Endodermal cell (in vitro differentiated cells): Measurements from ENCODE around the gene LPIN1. TPM values are rescaled to one million over a fixed set of nuclear protein-coding genes. Genes with fewer than 3 reads are reported as not detected.
"Not testable (repeated sequence)": the region's sequence is repeated elsewhere in the genome, so short reads cannot be mapped to it uniquely, and the experiment has no call there.

ENCODE experiments used
- DNase-seq: peaks from one replicate; pipeline ENCODE4 v3.0.0-alpha.2; 2017
- H3K27ac ChIP-seq: 2 replicates; pipeline ENCODE4 v1.5.1; 2013; ENCODE audit warnings: mild to moderate bottlenecking, low read depth, low read length, moderate library complexity
- H3K27me3 ChIP-seq: 2 replicates; pipeline ENCODE4 v1.6.1; 2013; ENCODE audit warnings: mild to moderate bottlenecking, low read length, moderate library complexity; ENCODE audit not compliant: insufficient read depth, control insufficient read depth, poor library complexity, severe bottlenecking
- H3K36me3 ChIP-seq: 2 replicates; pipeline ENCODE4 v1.7.0; 2013; ENCODE audit warnings: mild to moderate bottlenecking, low read length, moderate library complexity; ENCODE audit not compliant: control insufficient read depth, insufficient read depth
- H3K4me1 ChIP-seq: one replicate; pipeline ENCODE4 v1.7.0; 2013; ENCODE audit warnings: low read length; ENCODE audit not compliant: control insufficient read depth, insufficient read depth
- H3K4me3 ChIP-seq: 2 replicates; pipeline ENCODE4 v1.5.1; 2013; ENCODE audit warnings: mild to moderate bottlenecking, low read length, moderate library complexity
- H3K9ac ChIP-seq: 2 replicates; pipeline ENCODE4 v1.6.1; 2013; ENCODE audit warnings: mild to moderate bottlenecking, low read length, moderate library complexity; ENCODE audit not compliant: poor library complexity, severe bottlenecking; ENCODE audit errors: extremely low read depth
- H3K9me3 ChIP-seq: 2 replicates; pipeline ENCODE4 v1.6.1; 2013; ENCODE audit warnings: mild to moderate bottlenecking, low read length, moderate library complexity; ENCODE audit not compliant: control insufficient read depth
- H3K27ac Mint-ChIP-seq: 2 replicates; pipeline ENCODE4 v1.8.0; 2020; ENCODE audit warnings: mixed read lengths
- H3K27me3 Mint-ChIP-seq: 2 replicates; pipeline ENCODE4 v1.8.0; 2021; ENCODE audit warnings: mild to moderate bottlenecking, mixed read lengths; ENCODE audit not compliant: insufficient read depth
- H3K36me3 Mint-ChIP-seq: 2 replicates; pipeline ENCODE4 v1.8.0; 2020; ENCODE audit warnings: low read depth, mixed read lengths
- H3K4me1 Mint-ChIP-seq: 2 replicates; pipeline ENCODE4 v1.8.0; 2020; ENCODE audit warnings: mixed read lengths
- H3K4me3 Mint-ChIP-seq: 2 replicates; pipeline ENCODE4 v1.8.0; 2020; ENCODE audit warnings: mild to moderate bottlenecking, moderate library complexity, mixed read lengths
- H3K9me3 Mint-ChIP-seq: 2 replicates; pipeline ENCODE4 v1.8.0; 2020; ENCODE audit warnings: mild to moderate bottlenecking, mixed read lengths
- WGBS, 2 experiments: methylation state at CpG; one replicate each; pipeline versions ENCODE4 v1.1.5 to v1.1.7; 2013; ENCODE audit warnings: missing lambda C conversion rate in 2 of 2, mixed read lengths in 1 of 2; ENCODE audit not compliant: insufficient coverage in 1 of 2, insufficient read length in 1 of 2; 5-methylcytosine and 5-hydroxymethylcytosine counted together
- total RNA-seq, 2 donors: library from RNA; stranded (reverse); fragmentation: NEBNext Ultra II Directional in 1 of 2; extraction: Animal tissue kit (Norgen Biotek cat#: 25700) in 1 of 2; gene quantifications; 2 replicates in 1 of 2; 3 replicates in 1 of 2; pipeline ENCODE4 v1.2.1, GENCODE V29; 2021
- TF ChIP-seq, protein P1 (sequence below): fragments of 200-600 bp; sonication (generic); conservative IDR thresholded peaks from 2 replicates; pipeline ENCODE4 v1.5.0; 2021; ENCODE audit warnings: antibody characterized with exemption, mild to moderate bottlenecking

LPIN1 gene
- total RNA-seq, 2 donors from 2014 or later, result 23.9 to 24.3 TPM

DNA sequence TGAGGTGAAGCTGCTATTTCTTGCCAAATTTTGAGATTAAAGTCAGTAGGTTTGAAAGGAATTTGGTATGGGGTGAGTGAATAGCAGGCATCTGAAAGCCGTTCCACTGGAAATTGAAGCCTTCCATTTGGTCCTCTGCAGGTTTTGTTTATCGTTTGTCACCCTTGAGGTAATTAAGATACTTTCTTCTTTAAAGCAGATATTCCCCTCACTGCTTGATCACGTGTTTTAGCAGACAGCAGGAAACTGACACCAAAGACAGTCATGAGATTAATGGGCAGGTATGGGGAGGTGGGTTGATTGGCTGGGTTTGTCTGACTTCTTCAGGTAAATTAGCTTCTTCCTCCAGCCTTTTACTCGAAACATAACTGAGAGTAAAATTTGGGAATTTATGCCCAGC lies 10.7 kb downstream of the LPIN1 start:
- no peak overlapping the region for H3K27ac ChIP-seq
- no peak overlapping the region for H3K4me3 ChIP-seq
- WGBS, 2 experiments, result 66 to 67% methylated on average over 1 to 4 of the region's 4 CpGs
- TF ChIP-seq, protein P1, sequence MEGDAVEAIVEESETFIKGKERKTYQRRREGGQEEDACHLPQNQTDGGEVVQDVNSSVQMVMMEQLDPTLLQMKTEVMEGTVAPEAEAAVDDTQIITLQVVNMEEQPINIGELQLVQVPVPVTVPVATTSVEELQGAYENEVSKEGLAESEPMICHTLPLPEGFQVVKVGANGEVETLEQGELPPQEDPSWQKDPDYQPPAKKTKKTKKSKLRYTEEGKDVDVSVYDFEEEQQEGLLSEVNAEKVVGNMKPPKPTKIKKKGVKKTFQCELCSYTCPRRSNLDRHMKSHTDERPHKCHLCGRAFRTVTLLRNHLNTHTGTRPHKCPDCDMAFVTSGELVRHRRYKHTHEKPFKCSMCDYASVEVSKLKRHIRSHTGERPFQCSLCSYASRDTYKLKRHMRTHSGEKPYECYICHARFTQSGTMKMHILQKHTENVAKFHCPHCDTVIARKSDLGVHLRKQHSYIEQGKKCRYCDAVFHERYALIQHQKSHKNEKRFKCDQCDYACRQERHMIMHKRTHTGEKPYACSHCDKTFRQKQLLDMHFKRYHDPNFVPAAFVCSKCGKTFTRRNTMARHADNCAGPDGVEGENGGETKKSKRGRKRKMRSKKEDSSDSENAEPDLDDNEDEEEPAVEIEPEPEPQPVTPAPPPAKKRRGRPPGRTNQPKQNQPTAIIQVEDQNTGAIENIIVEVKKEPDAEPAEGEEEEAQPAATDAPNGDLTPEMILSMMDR, result no peak
- no peak overlapping the region for H3K9ac ChIP-seq
- no peak overlapping the region for H3K27ac Mint-ChIP-seq
- peaks cover 13% of the 10 kb centered on the region for H3K9me3 ChIP-seq
- no peak overlapping the region for H3K4me3 Mint-ChIP-seq
- no peaks in the 10 kb centered on the region for H3K27me3 ChIP-seq
- H3K4me1 ChIP-seq, result peaks cover 23% of the 10 kb centered on the region
- peaks cover 39% of the 10 kb centered on the region for H3K4me1 Mint-ChIP-seq
- no peaks in the 10 kb centered on the region for H3K27me3 Mint-ChIP-seq
- DNase-seq, result no peak
- H3K9me3 Mint-ChIP-seq, result peaks cover 34% of the 10 kb centered on the region
- H3K36me3 Mint-ChIP-seq, result peaks cover 21% of the 10 kb centered on the region
- no peaks in the 10 kb centered on the region for H3K36me3 ChIP-seq

DNA sequence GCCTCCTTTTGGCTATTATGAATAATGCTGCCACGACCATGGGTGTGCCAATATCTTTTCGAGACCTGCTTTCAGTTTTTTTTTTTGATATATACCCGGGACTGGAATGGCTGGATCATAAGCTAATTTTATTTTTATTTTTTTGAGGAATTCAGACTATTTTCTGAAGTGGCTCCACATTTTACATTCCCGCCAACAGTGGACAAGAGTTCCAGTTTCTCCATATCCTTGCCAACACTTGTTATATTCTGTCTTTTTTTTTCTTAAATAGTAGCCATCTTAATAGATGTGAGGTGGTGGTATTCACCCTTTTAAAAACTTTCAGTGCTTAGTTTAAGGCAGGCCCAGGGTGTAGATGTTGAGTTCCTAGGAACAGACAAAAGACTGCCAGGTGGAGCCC lies 11.8 kb downstream of the LPIN1 start:
- Histone ChIP-seq H3K4me3 (peak overlapping the region; percentile 49), H3K27ac (no peak overlapping the region), H3K36me3 (no peaks in the 10 kb centered on the region), H3K27me3 (no peaks in the 10 kb centered on the region), H3K9me3 (peaks cover 13% of the 10 kb centered on the region), H3K4me1 (peaks cover 22% of the 10 kb centered on the region), H3K9ac (no peak overlapping the region)
- DNase-seq, result no peak
- TF ChIP-seq, protein P1, result no peak
- no peak overlapping the region for H3K27ac Mint-ChIP-seq
- H3K4me3 Mint-ChIP-seq, result no peak overlapping the region
- H3K36me3 Mint-ChIP-seq, result peaks cover 21% of the 10 kb centered on the region
- peaks cover 34% of the 10 kb centered on the region for H3K9me3 Mint-ChIP-seq
- peaks cover 33% of the 10 kb centered on the region for H3K4me1 Mint-ChIP-seq
- H3K27me3 Mint-ChIP-seq, result no peaks in the 10 kb centered on the region
- WGBS, 2 experiments, result 84 to 93% methylated on average over 2 to 4 of the region's 4 CpGs

DNA sequence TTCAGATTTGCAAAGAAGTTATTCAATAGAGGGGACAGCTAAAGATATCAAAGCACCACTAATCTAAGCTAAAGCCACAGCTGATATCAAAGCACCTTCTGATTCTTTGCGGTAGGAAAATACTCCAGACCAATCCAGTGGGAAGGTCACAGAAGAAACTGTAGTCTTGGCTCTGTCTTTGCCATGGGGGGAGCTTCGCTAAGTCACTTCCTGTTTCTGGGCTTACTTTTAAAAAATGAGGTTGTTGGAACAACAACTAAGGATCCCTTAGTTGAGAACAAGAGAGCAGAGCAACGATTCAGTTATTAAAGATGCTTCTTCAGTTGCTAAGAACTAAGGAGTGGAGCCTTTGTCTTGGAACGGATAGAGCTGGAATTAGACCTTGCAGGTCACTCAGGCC lies 12.2 kb downstream of the LPIN1 start:
- DNase-seq, result no peak
- Mint-ChIP-seq H3K27me3 (no peaks in the 10 kb centered on the region), H3K36me3 (peaks cover 21% of the 10 kb centered on the region), H3K27ac (no peak overlapping the region), H3K9me3 (peaks cover 34% of the 10 kb centered on the region), H3K4me3 (no peak overlapping the region), H3K4me1 (peaks cover 28% of the 10 kb centered on the region)
- H3K27me3 ChIP-seq, result no peaks in the 10 kb centered on the region
- WGBS, 2 experiments, result 91 to 100% methylated on average over 2 to 4 of the region's 4 CpGs
- no peak overlapping the region for H3K9ac ChIP-seq
- H3K36me3 ChIP-seq, result no peaks in the 10 kb centered on the region
- no peak overlapping the region for H3K27ac ChIP-seq
- TF ChIP-seq, protein P1, result no peak
- H3K4me3 ChIP-seq, result peak overlapping the region; percentile 49
- H3K4me1 ChIP-seq, result peaks cover 18% of the 10 kb centered on the region
- peaks cover 13% of the 10 kb centered on the region for H3K9me3 ChIP-seq

DNA sequence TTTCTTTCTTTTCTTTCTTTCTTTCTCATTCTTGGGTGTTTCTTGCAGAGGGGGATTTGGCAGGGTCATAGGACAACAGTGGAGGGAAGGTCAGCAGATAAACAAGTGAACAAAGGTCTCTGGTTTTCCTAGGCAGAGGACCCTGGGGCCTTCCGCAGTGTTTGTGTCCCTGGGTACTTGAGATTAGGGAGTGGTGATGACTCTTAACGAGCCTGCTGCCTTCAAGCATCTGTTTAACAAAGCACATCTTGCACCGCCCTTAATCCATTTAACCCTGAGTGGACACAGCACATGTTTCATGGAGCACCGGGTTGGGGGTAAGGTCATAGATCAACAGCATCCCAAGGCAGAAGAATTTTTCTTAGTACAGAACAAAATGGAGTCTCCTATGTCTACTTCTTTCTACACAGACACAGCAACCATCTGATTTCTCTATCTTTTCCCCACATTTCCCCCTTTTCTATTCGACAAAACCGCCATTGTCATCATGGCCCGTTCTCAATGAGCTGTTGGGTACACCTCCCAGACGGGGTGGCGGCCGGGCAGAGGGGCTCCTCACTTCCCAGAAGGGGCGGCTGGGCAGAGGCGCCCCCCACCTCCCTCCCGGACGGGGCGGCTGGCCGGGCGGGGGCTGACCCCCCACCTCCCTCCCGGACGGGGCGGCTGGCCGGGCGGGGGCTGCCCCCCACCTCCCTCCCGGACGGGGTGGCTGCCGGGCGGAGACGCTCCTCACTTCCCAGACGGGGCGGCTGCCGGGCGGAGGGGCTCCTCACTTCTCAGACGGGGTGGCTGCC lies 12.9 kb downstream of the LPIN1 start:
- H3K4me3 Mint-ChIP-seq, H3K36me3 ChIP-seq, H3K27me3 Mint-ChIP-seq, H3K27ac ChIP-seq, H3K27me3 ChIP-seq, H3K9ac ChIP-seq, DNase-seq, H3K4me3 ChIP-seq: not testable (repeated sequence)
- Mint-ChIP-seq H3K4me1 (peaks cover 24% of the 10 kb centered on the region), H3K9me3 (peaks cover 34% of the 10 kb centered on the region), H3K27ac (peak overlapping the region; percentile 32), H3K36me3 (peaks cover 24% of the 10 kb centered on the region)
- Histone ChIP-seq H3K9me3 (peaks cover 13% of the 10 kb centered on the region), H3K4me1 (peaks cover 11% of the 10 kb centered on the region)
- 99% methylated on average over 9 of the region's 32 CpGs; no CpG with 5 or more reads in 1 of the 2 experiments for WGBS, 2 experiments
